ES-I3 (cell line): ENCODE measurements around the gene SYAP1.

Experiments used
- H3K36me3 ChIP-seq: 2 replicates; pipeline ENCODE4 v1.6.1; 2013; ENCODE audit warnings: mild to moderate bottlenecking, low read length, control low read depth, moderate library complexity; ENCODE audit not compliant: insufficient read depth
- H3K4me1 ChIP-seq: 2 replicates; pipeline ENCODE4 v1.6.1; 2013; ENCODE audit warnings: mild to moderate bottlenecking, control low read depth, low read length; ENCODE audit not compliant: insufficient read depth
- H3K9ac ChIP-seq: 2 replicates; pipeline ENCODE4 v1.6.1; 2013; ENCODE audit warnings: low read depth, mild to moderate bottlenecking, low read length, moderate library complexity
- H3K9me3 ChIP-seq: 2 replicates; pipeline ENCODE4 v1.6.1; 2013; ENCODE audit warnings: mild to moderate bottlenecking, low read length, moderate library complexity; ENCODE audit not compliant: control insufficient read depth, insufficient read depth

Gene SYAP1

GRCh38 chrX:16807548-16807947 is 88.1 kb downstream of the SYAP1 start:
- Histone ChIP-seq H3K4me1 (peaks cover 18% of the 10 kb centered on the region), H3K9me3 (no peaks in the 10 kb centered on the region), H3K9ac (no peak overlapping the region), H3K36me3 (peaks cover 3% of the 10 kb centered on the region; the same call in 1 of the 2 replicates)

- Histone ChIP-seq H3K36me3 (peaks cover 3% of the 10 kb centered on the region; the same call in 1 of the 2 replicates), H3K4me1 (peaks cover 18% of the 10 kb centered on the region), H3K9ac (no peak overlapping the region), H3K9me3 (no peaks in the 10 kb centered on the region)
Observed at GRCh38 chrX:16807976-16808542, 88.6 kb downstream of the SYAP1 start.

- Histone ChIP-seq H3K9me3 (no peaks in the 10 kb centered on the region), H3K4me1 (no peaks in the 10 kb centered on the region), H3K36me3 (peaks cover 9% of the 10 kb centered on the region)
Observed at GRCh38 chrX:16814597-16814996, 95.2 kb downstream of the SYAP1 start.

More at GRCh38 chrX:16814597-16814996, 95.2 kb downstream of the SYAP1 start:
- no peak overlapping the region for H3K9ac ChIP-seq
